ENCODE results near the gene RRP12.

The RRP12 gene

DNA sequence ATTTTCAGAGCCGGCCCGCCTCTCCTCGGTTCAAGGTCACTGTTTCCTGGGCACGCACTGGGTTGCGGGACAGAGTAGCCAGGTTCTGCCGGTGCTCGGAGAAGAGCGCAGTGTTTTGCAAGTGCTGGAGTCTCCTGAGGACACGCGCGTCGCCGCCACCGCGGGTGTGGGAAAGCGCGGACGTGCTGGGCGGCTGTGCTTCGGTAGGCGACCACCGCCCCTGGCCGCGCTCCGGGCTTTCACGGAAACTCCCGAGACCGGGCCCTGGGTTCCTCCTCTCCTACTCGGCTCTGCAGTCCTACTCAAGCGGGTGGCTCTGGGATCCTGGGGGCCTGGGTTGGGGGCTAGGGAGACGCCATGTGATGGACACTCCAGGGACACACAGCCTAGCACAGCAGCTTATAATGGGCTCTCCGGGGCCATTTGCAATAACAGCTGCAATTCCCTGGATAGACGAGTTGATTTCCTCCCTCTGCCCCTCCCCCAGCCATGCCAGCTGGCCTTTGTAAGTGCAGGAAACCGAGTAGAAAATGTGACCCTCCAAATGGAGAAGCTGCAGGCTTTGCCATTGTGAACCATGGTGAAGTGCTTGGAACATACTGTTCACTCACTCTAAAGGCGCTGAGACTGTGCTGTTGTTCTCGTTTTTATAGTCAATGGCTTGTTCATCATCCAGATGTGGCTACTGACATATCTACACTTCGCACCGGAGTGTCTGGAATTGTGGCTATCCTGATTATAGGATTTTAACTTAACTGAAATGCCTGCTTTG lies 79.9 kb downstream of the RRP12 start:
- H3K27ac ChIP-seq, result no peak overlapping the region
- H3K27me3 ChIP-seq, result no peaks in the 10 kb centered on the region
- DNase-seq, result peak; percentile 66 to 76
- peaks cover 0 to 26% (median 20%) of the 10 kb centered on the region in 4 donors for H3K4me1 ChIP-seq
- TF ChIP-seq, protein P1, sequence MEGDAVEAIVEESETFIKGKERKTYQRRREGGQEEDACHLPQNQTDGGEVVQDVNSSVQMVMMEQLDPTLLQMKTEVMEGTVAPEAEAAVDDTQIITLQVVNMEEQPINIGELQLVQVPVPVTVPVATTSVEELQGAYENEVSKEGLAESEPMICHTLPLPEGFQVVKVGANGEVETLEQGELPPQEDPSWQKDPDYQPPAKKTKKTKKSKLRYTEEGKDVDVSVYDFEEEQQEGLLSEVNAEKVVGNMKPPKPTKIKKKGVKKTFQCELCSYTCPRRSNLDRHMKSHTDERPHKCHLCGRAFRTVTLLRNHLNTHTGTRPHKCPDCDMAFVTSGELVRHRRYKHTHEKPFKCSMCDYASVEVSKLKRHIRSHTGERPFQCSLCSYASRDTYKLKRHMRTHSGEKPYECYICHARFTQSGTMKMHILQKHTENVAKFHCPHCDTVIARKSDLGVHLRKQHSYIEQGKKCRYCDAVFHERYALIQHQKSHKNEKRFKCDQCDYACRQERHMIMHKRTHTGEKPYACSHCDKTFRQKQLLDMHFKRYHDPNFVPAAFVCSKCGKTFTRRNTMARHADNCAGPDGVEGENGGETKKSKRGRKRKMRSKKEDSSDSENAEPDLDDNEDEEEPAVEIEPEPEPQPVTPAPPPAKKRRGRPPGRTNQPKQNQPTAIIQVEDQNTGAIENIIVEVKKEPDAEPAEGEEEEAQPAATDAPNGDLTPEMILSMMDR (IDR thresholded peaks at IDR 0.05), result no peak
- intact Hi-C loops (cut with DNase I; ENCODE audit: low total_unique reads), result no loop called here
- no peaks in the 10 kb centered on the region for H3K36me3 ChIP-seq
- no peaks in the 10 kb centered on the region for H3K9me3 ChIP-seq
- peak overlapping the region; percentile 84 to 85 for H3K4me3 ChIP-seq

- no peaks in the 10 kb centered on the region for H3K36me3 ChIP-seq
- intact Hi-C loops (cut with DNase I; ENCODE audit: low total_unique reads), result no loop called here
- TF ChIP-seq, protein P1 (IDR thresholded peaks at IDR 0.05), result no peak
- peaks cover 0 to 26% (median 20%) of the 10 kb centered on the region in 4 donors for H3K4me1 ChIP-seq
- DNase-seq, result peak in 1 of 2 donors; percentile 67
- H3K27me3 ChIP-seq, result no peaks in the 10 kb centered on the region
- H3K27ac ChIP-seq, result peak overlapping the region; percentile 84 to 86
- no peaks in the 10 kb centered on the region for H3K9me3 ChIP-seq
- peak overlapping the region; percentile 84 to 85 for H3K4me3 ChIP-seq
Measured at GRCh38 chr10:97320480-97321031, 80.6 kb downstream of the RRP12 start.

DNA sequence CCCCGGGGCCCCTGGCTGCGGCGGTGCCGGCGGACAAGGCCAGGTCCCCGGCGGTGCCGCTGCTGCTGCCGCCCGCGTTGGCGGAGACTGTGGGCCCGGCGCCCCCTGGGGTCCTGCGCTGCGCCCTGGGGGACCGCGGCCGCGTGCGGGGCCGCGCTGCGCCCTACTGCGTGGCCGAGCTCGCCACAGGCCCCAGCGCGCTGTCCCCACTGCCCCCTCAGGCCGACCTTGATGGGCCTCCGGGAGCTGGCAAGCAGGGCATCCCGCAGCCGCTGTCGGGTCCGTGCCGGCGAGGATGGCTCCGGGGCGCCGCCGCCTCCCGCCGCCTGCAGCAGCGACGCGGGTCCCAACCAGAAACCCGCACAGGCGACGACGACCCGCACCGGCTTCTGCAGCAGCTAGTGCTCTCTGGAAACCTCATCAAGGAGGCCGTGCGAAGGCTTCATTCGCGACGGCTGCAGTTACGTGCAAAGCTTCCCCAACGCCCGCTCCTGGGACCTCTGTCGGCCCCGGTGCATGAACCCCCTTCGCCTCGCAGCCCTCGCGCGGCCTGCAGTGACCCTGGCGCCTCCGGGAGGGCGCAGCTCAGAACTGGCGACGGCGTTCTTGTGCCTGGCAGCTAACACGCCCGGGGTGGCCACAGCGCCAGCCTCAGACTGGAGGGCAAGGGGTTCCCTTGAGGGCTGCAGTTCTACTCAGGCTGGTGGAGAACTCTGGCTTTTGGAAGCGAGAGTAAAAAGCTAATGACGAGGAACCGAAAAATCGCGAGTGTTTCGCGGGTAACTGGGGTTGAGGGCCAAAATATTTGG lies 81.3 kb downstream of the RRP12 start:
- no peaks in the 10 kb centered on the region for H3K9me3 ChIP-seq
- no peaks in the 10 kb centered on the region for H3K27me3 ChIP-seq
- DNase-seq, result peak in 1 of 2 donors; percentile 70
- TF ChIP-seq, protein P1 (IDR thresholded peaks at IDR 0.05), result no peak
- peak overlapping the region; percentile 84 to 85 for H3K4me3 ChIP-seq
- peak overlapping the region; percentile 84 to 86 for H3K27ac ChIP-seq
- intact Hi-C loops (cut with DNase I; ENCODE audit: low total_unique reads), result no loop called here
- H3K36me3 ChIP-seq, result no peaks in the 10 kb centered on the region
- H3K4me1 ChIP-seq, result peaks cover 0 to 26% (median 20%) of the 10 kb centered on the region in 4 donors

DNA sequence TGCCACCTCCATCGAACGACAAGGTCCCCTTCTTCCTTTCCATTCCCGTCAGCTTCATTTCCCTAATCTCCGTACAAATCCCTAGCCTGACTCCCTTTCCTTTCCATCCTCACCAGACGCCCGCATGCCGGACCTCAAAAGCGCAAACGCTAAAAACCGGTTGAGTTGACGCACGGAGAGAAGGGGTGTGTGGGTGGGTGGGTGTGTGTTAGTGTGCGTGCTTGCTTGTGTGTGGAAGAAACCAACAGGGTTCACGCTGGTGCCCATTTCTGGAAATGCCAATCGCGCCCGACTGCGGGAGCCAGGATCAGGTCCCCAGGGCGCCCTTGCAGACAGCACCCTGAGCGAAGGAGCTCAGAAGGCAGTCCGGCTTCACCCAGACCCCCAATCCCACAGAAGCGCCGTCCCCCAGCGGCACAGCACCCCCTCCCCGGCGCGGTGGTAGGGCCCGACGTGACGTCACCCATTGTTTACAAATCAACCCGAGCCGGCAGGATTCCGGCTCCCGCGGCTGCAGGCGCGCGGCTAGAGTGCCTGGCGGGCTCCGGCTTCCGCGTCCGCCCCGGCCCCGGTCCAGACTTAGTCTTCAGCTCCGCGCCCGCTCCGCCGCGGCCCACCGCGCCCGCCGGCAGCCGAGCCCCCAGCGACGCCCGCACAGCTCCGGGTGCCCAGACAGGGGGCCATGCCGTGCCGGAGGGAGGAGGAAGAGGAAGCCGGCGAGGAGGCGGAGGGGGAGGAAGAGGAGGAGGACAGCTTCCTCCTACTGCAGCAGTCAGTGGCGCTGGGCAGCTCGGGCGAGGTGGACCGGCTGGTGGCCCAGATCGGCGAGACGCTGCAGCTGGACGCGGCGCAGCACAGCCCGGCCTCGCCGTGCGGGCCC lies 82.1 kb downstream of the RRP12 start, which contains the start of gene FRAT1:
FRAT1 (plus strand) TSS at position 500 of the 880 bp plus-strand sequence; CDS start at position 683, 183 bp downstream.
- H3K9me3 ChIP-seq, result no peaks in the 10 kb centered on the region
- peak within 1 kb of the TSS; percentile 84 to 85 for H3K4me3 ChIP-seq
- H3K4me1 ChIP-seq, result peaks cover 0 to 26% (median 20%) of the 10 kb centered on the region in 4 donors
- peak within 1 kb of the TSS; percentile 84 to 86 for H3K27ac ChIP-seq
- no peaks in the 10 kb centered on the region for H3K36me3 ChIP-seq
- peak; percentile 91 for DNase-seq
- TF ChIP-seq, protein P1 (IDR thresholded peaks at IDR 0.05), result no peak
- intact Hi-C loops (cut with DNase I; ENCODE audit: low total_unique reads), result no loop called here
- H3K27me3 ChIP-seq, result no peaks in the 10 kb centered on the region

GRCh38 chr10:97314671-97315070 lies 86.5 kb downstream of the RRP12 start:
- Histone ChIP-seq H3K4me1 (peaks cover 0 to 7% (median 3%) of the 10 kb centered on the region in 4 donors), H3K27me3 (no peaks in the 10 kb centered on the region), H3K27ac (no peak overlapping the region), H3K9me3 (no peaks in the 10 kb centered on the region), H3K36me3 (no peaks in the 10 kb centered on the region), H3K4me3 (no peak overlapping the region)
- TF ChIP-seq, protein P1 (IDR thresholded peaks at IDR 0.05), result no peak
- DNase-seq, result no peak
- intact Hi-C loops (cut with DNase I; ENCODE audit: low total_unique reads), result no loop called here

Measured in tibial artery (tissue), 4 donors.